ENCODE data around the gene GBF1.
"Not testable (repeated sequence)": the region's sequence is repeated elsewhere in the genome, so short reads cannot be mapped to it uniquely, and the experiment has no call there.

The GBF1 gene

GRCh38 chr10:102245082-102245931 is at the start of gene GBF1:
TSS of gene GBF1 (plus strand) at chr10:102245532. CDS start at chr10:102258939, 13,407 bp downstream.
- DNase-seq: peak; percentile 99

DNA sequence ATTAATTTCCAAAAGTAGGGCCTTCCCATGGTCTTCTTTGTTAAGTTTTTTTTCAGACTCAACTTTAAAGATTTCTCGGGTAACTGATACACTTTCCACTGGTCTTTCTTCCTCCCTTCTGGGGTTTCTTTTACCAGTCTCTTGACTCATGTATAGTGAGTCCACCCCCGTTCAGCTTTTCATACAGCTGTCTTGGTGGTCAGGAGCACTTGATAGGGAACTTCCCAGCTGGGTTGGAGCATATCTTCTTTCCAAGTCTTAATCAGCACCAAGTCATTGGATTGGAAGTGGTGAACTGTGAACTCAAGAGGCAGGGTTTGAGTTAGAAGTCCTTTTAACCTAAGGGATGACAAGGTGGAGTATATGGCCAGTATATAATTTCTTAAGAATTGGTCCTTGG is 48.4 kb upstream of the GBF1 start:
- no peak for DNase-seq

DNA sequence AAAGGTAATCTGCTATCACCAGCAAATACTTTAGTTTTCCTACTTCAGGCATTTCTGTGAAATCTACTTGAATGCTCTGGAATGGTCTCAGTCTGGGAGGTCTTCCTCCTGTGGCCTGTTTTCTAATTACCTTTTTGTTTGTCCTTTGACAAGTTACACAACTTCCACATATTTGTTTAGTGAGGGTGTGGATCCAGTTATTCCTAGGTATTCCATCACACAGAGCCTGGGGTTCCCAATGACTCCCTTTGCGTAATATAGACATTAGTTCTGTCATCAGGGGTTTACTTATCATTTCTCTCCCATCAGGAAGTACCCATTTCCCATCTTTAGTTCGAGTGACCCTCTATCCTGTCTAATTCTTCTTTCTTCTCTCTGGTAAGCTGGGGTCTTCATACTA is 47.3 kb upstream of the GBF1 start:
- no peak for DNase-seq

GRCh38 chr10:102200751-102201640 is 44.3 kb upstream of the GBF1 start:
- no peak for DNase-seq

DNA sequence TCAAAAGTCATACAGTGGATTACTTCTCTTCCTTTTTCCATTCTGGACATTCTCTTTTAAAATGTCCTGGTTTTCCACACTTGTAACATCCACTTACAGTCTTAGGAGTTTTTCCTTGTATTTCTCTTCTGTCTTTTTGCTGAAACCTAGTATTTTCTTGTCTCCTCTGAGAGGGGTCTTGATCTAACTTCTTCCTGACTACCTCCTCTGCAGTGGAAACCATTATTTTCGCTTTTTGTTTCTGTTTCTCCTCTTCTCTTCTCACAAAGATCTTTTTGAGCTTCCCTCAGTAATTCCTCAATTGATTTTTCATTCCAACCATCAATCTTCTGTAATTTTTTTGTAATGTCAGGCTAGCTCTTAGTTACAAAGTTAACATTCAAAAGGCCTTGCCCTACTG is 42.9 kb upstream of the GBF1 start:
- no peak for DNase-seq

GRCh38 chr10:102208311-102209035 is 36.9 kb upstream of the GBF1 start:
- no peak for DNase-seq

DNA sequence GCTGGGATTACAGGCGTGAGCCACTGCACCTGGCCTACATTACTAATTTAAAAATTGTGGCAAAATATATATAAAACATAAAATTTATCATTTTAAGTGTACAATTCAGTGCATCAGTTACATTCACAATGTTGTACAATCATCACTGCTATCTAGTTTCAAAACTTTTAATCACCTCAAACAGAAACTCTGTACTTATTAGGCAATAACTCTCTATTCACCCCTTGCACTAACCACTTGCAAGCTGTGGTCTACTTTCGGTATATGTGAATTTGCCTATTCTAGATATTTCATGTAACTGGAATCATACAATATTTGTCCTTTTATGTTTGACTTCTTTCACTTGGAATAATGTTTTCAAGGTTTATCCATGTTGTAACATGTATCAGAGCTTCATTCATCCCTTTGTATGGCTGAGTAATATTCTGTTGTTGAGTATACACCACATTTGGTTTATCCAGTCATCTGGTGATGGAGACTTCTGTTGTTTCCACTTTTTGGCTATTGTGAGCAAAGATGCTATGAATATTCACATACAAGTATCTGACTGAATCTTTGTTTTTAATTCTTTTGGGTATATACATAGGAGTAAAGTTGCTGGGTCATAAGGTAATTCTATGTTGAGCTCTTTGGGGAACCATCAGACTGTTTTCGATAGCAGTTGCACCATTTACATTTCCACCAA is 33.6 kb upstream of the GBF1 start:
- DNase-seq: no peak

- not testable (repeated sequence) for DNase-seq
Measured at GRCh38 chr10:102213599-102213998, 31.7 kb upstream of the GBF1 start.

GRCh38 chr10:102219370-102219769 is 26.0 kb upstream of the GBF1 start:
- DNase-seq: no peak

DNA sequence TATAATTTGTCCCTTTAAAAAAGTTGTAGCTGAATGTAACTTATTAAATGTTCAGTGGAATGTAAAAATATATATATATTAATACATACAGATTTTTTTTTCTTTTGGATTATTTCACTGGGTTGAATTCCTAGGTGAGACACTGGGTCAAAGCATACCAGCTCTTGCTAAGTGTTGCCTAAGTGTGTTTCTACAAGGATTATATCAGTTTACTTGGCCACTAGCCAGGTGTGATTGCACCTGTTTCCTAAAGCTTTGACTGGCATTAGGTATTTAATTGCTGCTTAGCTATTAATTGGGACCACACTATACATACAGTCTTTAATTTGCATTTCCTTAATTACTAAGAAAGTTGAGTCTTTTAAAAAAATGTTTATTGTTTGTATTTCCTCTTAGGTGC is 24.7 kb upstream of the GBF1 start:
- DNase-seq: peak; percentile 44

DNA sequence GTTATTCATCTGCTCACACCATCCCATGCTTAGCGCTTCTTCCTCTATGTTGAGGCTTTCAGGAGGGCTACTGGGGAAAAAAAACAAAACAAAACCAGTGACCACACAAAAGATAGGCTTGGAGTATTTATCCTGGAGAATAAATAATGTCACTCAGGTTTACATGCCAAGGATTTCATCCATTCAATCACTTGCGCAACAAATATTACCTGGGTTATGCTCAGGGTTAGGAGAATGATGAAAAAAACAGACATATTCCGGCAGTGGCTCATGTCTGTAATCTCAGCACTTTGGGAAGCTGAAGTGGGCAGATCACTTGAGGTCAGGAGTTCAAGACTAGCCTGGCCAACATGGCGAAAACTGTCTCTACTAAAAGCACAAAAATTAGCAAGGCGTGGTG is 22.5 kb upstream of the GBF1 start:
- DNase-seq: no peak

DNA sequence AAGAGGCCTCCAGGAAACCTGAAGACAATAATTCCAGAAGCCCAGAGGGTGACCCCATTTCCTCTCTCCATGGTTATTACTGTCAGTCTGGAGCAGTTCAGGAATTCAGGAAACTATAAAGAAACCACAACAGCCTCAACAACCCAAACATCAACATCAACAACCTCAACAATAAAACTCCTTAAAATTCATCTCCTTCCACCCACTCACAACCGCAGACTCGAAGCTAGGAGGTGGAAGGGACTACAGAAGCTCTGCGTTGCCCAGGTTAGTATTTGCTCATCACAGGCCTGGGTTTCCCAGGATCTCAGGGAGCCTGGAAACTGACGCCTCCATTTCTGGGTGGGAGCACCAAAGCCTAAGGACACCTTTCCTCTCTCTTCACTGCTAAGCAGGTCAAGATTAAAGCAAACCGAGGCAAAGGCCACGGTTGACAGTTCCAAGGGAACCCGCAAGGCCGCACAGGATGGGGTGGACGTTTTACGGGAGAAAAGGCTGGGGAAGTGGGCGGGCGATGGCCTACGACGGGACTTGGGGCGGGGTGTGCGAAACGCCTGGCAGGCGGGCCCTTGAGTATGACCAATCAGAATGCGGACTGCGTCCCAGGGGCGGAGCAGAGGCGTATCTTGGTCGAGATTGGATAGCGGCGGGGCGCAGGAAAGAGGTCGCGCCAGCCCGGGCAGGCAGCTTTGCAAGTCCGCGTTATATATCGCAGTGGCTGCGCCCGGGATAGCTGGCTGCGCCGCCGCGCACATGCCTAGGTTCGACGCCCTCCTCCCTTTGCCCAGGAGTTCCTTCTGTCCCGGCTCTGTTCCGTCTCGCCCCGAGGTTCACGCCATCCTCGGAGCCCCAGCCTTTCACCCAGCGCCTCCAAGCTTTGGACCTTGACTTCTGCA is 19.4 kb upstream of the GBF1 start, which contains the start of gene ELOVL3:
Gene ELOVL3 (plus strand): TSS at position 654 of the 896 bp plus-strand sequence. CDS start 250 bp downstream, outside the sequence.
- peak; percentile 94 for DNase-seq

GRCh38 chr10:102226542-102226870 is 18.8 kb upstream of the GBF1 start:
- DNase-seq: no peak

DNA sequence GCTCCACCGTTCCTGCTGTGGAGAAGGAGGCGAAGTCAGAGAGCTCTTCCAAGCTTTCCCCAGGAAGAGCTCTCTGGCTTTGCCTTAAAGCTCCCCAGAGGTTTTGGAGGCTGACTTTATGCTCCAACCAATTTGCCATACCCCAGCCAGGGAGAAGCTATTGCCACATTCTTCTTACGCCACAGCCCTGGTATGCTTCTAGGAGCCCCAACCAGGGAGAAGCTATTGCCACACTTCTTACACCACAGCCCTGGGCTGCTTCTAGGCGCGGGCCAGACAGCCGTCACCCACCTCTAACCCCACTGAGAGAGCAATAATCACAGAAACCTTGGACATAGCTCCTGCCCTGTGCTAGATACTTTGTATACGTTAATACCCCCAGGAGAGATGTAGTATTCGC is 18.3 kb upstream of the GBF1 start:
- DNase-seq: no peak

DNA sequence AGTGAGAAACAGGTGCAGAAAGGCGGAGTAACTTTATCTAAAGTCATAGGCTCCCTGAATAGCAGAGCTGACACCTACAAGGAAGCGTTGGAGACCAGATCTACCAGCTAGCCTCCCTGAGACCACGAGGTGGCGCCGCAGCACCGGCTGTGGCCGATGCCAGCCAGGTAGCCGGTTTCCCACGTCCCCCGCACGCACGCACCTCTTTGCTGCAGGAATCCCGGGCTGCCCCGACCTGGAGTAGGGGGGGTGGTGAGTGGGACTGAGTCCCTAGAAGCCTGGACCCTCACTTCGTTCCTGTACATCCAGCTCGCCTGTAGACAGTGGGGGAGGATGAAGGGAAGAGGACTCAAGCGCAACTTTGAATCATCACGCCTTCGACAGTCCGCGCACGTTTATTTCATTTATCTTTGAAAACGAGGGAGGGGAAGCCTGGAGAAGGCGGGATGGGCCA is 15.5 kb upstream of the GBF1 start:
- DNase-seq: peak; percentile 87

- peak; percentile 51 for DNase-seq
Measured at GRCh38 chr10:102230264-102230860, 15.0 kb upstream of the GBF1 start.

DNA sequence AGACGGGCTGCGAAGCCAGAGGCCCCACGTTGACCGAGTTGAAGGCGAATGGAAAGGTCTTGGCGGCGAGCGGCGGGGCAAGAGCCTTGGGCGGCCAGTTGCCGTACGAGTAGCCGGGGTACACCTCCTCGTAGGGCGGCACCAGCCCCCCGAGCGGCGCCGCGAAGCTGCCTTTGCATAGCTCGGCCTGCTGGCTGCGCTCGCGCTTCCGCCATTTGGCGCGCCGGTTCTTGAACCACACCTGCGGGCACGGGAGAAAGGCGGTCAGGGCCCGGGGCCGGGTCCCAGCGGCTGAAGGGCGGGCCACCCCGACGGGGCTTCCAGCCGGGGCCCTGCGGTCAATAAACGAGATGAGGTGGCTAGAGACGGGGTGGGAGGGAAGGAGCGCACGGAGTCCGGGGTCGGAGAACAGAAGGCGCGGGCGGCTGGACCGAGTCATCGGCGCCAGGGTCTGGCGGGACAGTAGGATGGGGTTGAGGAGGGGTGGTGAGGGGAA is 14.4 kb upstream of the GBF1 start:
- DNase-seq: peak; percentile 37

DNA sequence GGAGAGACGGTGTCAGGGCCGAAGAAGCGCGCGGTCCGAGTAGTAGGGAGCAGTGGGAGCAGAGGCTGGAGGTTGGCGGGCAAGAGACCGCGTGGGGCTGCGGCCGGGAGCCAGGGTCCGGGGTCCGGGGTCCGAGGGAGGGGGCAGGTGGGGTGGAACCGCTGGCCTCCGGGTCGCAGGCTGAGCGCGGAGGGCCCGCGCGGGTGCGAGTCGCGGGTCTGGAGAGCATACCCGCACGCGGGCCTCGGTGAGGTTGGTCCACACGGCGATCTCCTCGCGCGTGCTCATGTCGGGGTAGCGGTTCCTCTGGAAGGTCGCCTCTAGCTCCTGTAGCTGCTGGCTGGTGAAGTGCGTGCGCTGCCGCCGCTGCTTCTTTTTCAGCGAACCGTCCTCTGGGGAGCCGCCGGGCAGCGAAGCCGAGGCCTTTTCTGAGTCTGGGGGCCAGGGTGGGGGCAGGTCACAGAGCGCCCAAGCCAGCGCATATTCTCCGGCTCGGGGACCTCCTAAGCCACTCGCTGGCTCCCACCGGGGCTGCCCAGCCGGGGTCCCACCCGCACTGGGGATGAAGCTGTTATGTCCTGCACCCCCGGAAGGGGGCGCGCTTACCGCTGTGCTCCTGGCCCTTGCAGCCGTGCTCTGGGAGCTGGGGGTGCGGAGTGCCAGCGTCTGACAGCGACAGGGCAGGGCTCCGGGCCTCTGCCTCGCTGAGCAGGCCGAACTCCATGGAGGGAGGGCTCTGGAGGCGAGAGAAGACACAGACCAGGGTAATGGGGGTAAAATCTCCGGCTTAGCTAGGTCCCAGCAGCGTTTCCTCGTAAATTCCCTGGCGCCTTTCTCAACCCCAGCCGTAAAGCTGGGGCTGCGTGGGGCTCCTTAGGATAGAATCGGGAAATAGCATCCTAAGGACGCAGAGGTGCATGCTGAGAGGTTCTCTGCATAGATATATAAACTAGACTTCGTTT is 13.7 kb upstream of the GBF1 start:
- DNase-seq: peak; percentile 74

GRCh38 chr10:102233997-102234396 is 11.3 kb upstream of the GBF1 start:
- peak; percentile 97 for DNase-seq

All from NCI-H82 (cell line).